ENCODE results near the gene ACSF2.

The ACSF2 gene

DNA sequence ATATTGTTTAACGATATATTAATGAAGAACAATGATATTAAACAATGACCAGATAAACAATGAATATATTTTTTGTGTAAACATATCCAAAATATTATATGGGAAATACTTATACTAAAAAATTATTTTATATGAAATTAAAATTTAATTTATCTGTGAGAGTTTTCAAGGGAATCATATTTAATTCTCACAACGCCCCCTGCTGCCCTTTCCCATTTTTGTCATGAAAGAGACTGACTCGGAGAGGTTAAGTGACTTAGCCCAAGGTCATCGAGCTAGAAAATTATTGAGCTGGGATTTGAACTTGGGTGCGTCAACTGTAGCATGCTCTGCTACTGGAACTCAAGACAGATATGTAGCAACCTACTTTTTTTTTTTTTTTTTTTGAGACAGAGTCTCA is 75.0 kb downstream of the ACSF2 start:
- peak; percentile 15 for DNase-seq (ENCODE audit: low spot score)

GRCh38 chr17:50502301-50502990 is 76.4 kb downstream of the ACSF2 start:
- no peak for DNase-seq (ENCODE audit: low spot score)

GRCh38 chr17:50505591-50506130 is 79.6 kb downstream of the ACSF2 start:
- no peak for DNase-seq (ENCODE audit: low spot score)

- no peak for DNase-seq (ENCODE audit: low spot score)
Observed at GRCh38 chr17:50506298-50506697, 80.3 kb downstream of the ACSF2 start.

- peak; percentile 85 for DNase-seq (ENCODE audit: low spot score)
Observed at GRCh38 chr17:50507871-50508572, 82.0 kb downstream of the ACSF2 start, which contains the start of gene MYCBPAP. Gene MYCBPAP, plus strand, starts transcription at chr17:50508439. Its CDS starts 236 bp downstream, at chr17:50508675.

GRCh38 chr17:50508573-50509460 is 82.8 kb downstream of the ACSF2 start:
- DNase-seq (ENCODE audit: low spot score), result no peak

DNA sequence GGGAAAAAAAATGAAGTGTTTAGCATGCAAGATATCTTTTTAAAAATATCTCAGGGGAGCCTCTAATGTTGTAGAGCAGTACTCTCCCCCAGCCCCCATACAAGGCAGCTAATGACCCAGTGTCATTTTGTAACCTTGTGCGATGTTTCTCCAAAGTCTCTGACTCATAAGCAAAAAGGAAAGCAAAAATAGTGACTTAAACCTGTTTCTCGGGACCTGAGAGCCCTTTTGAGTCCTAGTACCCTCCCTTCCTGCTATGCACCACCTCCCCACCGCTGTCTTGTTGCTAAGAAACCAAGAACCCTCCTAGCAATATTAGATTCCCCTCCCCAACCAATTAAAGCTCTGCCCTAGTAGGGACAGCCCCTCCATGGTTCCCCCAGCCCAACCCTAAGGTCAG is 85.0 kb downstream of the ACSF2 start:
- no peak for DNase-seq (ENCODE audit: low spot score)

GRCh38 chr17:50513495-50513894 is 87.5 kb downstream of the ACSF2 start:
- DNase-seq (ENCODE audit: low spot score), result no peak

GRCh38 chr17:50514388-50514787 is 88.4 kb downstream of the ACSF2 start:
- no peak for DNase-seq (ENCODE audit: low spot score)

- DNase-seq (ENCODE audit: low spot score), result no peak
Observed at GRCh38 chr17:50514936-50515702, 89.1 kb downstream of the ACSF2 start.

GRCh38 chr17:50517011-50517410 is 91.0 kb downstream of the ACSF2 start:
- DNase-seq (ENCODE audit: low spot score), result no peak

- no peak for DNase-seq (ENCODE audit: low spot score)
Observed at GRCh38 chr17:50517504-50518383, 91.7 kb downstream of the ACSF2 start.

DNA sequence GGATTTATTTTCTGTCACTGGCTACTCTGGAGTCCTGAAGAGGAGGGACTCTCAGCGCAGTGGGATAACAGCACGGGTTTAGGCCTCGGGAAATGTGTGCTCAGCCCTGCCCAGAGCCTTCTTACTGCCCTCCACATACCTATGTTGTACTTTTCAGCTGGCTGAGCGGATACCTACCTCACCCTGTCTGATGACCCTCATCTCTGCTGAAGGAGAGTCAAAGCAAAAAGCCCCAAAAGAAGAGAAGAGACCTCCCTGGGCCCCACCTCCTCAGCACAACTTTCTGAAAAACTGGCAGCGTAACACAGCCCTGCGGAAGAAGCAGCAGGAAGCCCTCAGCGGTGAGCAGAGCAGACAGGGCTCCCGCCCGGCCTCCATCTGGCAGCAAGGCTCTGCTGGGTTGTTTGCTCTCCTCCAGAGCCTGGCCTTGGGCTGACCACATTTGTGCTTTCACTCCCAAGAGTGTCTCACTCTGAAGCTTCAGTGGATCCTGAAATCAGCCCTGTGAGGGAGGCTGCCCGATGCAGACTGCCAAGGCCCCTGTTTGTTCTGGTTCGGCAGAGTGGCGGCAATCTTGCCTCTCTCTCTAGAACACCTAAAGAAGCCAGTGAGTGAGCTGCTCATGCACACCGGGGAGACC is 92.5 kb downstream of the ACSF2 start:
- no peak for DNase-seq (ENCODE audit: low spot score)

- DNase-seq (ENCODE audit: low spot score), result no peak
Observed at GRCh38 chr17:50519141-50519834, 93.3 kb downstream of the ACSF2 start.

DNA sequence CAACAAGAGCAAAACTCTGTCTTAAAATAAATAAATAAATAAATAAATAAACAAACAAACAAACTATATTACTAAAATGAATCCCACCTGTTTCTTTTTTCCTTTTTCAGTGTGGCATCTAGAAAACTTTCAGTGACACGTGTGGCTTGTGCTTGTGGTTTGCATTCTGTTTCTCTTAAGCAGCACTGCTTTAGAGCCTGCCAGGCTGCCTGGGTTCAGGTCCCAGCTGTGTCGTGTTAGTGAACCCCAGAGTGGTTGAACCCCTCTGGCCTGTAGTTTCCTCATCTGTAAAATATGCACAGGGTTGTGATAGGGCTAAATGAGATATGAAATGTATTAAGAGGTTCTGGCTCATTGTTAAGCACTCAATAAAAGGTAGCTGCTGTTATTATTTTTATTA is 94.5 kb downstream of the ACSF2 start:
- no peak for DNase-seq (ENCODE audit: low spot score)

DNA sequence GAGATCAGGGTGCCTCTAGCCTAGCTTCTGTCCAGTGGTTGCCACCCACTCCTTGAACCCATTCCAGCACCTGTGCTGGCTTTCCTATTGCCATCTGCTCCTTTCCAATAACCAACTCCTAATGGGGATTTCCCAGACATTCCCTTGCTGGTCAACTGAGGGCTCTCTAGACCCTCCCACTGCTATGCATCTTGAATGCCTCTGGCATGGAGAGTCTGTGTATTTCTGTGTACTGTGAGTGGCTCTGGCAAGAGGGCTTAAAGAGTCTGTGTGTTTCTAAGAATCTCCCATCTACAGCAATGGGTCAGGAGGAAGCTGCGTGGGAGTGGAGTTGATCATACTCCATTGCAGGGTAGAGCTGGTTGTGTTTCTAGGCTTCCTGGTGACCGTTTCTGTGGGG is 95.5 kb downstream of the ACSF2 start:
- no peak for DNase-seq (ENCODE audit: low spot score)

- DNase-seq (ENCODE audit: low spot score), result no peak
Observed at GRCh38 chr17:50522766-50523165, 96.7 kb downstream of the ACSF2 start.

GRCh38 chr17:50523208-50523607 is 97.2 kb downstream of the ACSF2 start:
- DNase-seq (ENCODE audit: low spot score), result no peak
